GM12891 (cell line): ENCODE results near the gene TMEM263.
"Not testable (repeated sequence)": the region's sequence is repeated elsewhere in the genome, so short reads cannot be mapped to it uniquely, and the experiment has no call there.

Source experiments
- DNase-seq: peaks from one replicate; pipeline ENCODE4 v3.0.0; 2011; ENCODE audit warnings: low spot score; ENCODE audit not compliant: insufficient read length
- FAIRE-seq: peaks from 2 replicates; lab custom pipeline; 2011; peaks lifted over from hg19 to GRCh38; lab: Jason Lieb, UNC
- PAX5 ChIP-seq: IDR thresholded peaks from 2 replicates; pipeline ENCODE4 v1.6.1; 2011; ENCODE audit warnings: low read length, moderate library complexity, mild to moderate bottlenecking; ENCODE audit not compliant: insufficient read depth, severe bottlenecking
- POLR2A ChIP-seq: IDR thresholded peaks from 2 replicates; pipeline ENCODE4 v1.6.1; 2011; ENCODE audit warnings: low read depth, low read length, control low read depth
- POLR2AphosphoS5 ChIP-seq: IDR thresholded peaks from 2 replicates; pipeline ENCODE4 v1.6.1; 2011; ENCODE audit warnings: low read depth, low read length, control low read depth
- POU2F2 ChIP-seq: IDR thresholded peaks from 2 replicates; pipeline ENCODE4 v1.6.1; 2011; ENCODE audit warnings: low read depth, mild to moderate bottlenecking, control low read depth, low read length, moderate library complexity
- SPI1 ChIP-seq: IDR thresholded peaks from 2 replicates; pipeline ENCODE4 v1.6.1; 2011; ENCODE audit warnings: low read depth, low read length, control low read depth
- TAF1 ChIP-seq: IDR thresholded peaks from 2 replicates; pipeline ENCODE4 v1.6.1; 2011; ENCODE audit warnings: low read depth, low read length, control low read depth

Gene TMEM263

DNA sequence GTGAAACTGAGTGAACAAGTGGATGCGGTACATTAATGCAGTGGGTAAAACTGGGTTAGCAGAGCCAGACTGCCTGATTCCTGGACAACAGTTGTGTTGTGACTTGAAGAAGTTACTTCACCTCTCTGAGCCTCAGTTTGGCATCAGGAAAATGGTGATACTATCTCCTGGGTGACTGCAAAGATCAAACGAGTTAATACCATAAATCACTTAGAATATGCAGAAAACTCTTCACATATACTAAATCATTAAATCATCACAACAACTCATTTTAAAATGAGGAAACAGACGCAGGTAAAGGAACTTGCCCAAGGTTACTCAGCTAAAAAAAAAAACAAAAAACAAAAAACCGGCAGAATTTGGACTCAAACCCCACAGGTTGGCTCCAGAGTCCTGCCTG lies 30.4 kb downstream of the TMEM263 start:
- FAIRE-seq, result no peak
- DNase-seq, result no peak
- no peak for TF ChIP-seq POLR2A
- no peak for TF ChIP-seq POLR2AphosphoS5
- no peak for TF ChIP-seq SPI1
- no peak for TF ChIP-seq TAF1
- no peak for TF ChIP-seq POU2F2
- TF ChIP-seq PAX5, result no peak

DNA sequence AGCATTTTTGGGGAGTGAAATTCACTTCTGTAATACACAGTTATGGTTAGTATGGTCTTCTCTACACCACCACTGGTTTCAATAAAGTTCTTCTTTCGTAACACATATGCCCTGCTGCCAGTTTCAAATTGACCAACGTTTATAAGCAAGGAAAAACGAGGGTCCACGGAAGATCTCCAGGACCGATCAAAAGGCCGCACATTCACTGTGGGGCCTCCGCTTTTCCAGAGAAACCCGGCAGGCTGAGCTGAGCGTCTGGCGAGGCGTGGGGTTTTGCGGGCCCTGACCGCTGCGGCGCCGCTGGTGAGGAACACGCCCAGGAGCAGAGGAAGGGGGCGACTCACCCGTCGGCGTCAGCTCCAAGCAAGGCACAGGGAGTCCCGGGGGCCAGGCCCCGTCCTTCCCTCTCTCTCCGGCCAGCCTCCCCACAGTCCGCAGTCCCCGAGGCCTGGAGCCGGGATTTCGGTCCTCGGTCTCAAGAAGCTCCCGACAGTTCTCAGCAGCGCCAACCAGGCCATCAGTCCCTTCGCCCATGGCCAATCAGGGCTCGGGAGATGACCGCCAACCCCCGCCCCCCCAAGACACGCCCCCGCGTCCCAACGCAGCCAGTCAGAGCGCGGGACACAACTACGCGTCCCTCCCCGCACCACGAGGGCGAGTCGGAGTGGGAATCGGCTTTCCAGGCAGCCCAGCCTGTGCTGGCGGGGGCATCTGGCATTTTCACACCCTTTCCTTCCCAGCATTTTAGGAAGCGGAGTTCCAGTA lies 31.1 kb downstream of the TMEM263 start, which contains the start of gene MTERF2:
TSS of gene MTERF2 (minus strand) at position 522 of the 765 bp plus-strand sequence. CDS start 8,432 bp downstream, outside the sequence.
- TF ChIP-seq POU2F2 (no peak), POLR2A (no peak), TAF1 (no peak), PAX5 (no peak), POLR2AphosphoS5 (no peak), SPI1 (no peak)
- peak; percentile 95 for FAIRE-seq

DNA sequence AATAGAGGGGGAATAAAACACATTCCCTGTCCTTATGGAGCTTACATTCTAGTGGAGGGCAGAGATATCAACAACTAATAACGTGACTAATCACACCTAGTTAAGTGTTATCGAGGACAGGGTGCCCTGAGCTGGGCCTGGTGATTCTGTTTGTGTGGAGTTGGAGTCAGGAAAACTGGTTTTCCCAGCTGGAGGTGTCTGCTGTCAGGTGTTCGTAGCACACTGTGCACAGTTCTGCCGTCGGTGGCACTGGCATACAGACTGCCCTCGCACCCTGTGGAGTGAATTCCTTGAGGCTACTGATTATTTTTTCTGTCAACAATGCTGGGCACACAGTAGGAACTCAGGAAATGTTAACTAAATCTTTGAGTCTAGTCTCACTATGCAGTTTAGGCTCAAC lies 32.1 kb downstream of the TMEM263 start:
- FAIRE-seq (no peak), DNase-seq (no peak)
- TF ChIP-seq TAF1 (no peak), SPI1 (no peak), POLR2A (no peak), POLR2AphosphoS5 (no peak), POU2F2 (no peak), PAX5 (no peak)

More for the DNA sequence above, 31.1 kb downstream of the TMEM263 start, which contains the start of gene MTERF2:
- peak; percentile 86 for DNase-seq

DNA sequence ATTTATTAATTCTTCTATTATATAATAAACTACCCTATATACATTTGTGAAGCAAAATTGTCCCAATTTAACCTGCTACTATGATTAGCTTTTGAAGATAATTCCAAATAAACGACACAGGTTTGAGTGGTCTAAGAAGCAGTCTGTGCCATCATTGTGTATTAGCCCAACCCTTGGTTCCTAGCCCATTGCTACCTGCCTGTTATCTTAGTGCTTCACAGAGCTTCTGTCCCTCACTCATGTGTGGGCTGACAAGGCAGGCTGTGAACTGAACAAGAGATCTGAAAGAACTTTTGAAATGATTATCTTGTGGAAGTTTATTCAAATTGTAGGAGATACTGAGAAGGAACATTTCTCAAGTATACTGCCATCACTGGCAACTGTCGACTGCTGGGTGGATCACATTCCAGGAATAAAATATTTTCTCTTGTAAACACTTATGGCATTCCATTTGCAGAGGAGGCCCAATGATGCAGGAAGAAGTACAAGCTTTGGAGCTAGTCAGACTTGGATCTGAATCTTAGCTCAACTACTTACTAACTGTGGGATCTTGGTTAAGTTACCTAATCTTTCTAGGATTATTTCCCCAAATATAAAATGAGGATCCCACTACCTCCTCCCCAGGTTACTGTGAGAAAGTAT lies 39.0 kb downstream of the TMEM263 start:
- FAIRE-seq, result no peak
- TF ChIP-seq POU2F2, result no peak
- TF ChIP-seq POLR2A, result no peak
- TF ChIP-seq TAF1, result no peak
- no peak for TF ChIP-seq POLR2AphosphoS5
- TF ChIP-seq SPI1, result no peak
- no peak for TF ChIP-seq PAX5

DNA sequence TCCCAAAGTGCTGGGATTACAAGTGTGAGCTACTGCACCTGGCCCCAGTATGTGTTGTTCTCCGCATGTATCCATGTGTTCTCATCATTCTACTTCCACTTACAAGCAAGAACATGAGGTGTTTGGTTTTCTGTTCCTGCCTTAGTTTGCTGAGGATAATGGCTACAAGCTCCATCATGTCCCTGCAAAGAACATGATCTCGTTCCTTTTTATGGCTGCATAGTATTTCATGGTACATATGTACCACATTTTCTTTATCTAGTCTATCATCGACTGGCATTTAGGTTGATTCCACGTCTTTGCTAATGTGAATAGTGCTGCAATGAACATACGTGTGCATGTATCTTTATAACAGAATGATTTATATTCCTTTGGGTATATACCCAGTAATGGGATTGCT lies 40.4 kb downstream of the TMEM263 start:
- not testable (repeated sequence) for FAIRE-seq, DNase-seq

More for the DNA sequence above, 39.0 kb downstream of the TMEM263 start:
- DNase-seq, result no peak

DNA sequence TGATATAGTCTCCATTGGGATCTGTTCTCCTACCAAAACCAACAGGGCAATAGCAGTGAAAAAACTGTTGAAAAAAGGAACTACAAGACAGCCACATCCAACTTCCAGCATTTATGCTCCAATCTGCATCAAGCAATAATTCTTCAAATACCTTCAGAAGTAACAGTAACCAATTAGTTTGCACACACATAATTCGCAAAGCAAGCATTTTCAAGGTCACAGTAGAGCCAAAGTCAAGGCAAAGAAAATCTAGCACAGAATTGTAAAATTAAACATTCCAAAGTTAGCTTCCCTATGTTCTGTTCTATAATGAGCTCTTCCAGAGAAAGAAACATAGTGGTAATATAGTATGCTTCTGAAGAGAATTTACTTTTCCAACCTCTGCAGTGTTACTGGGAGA lies 42.2 kb downstream of the TMEM263 start:
- DNase-seq, result no peak
- FAIRE-seq, result no peak
- TF ChIP-seq SPI1 (no peak), PAX5 (no peak), POLR2A (no peak), POU2F2 (no peak), POLR2AphosphoS5 (no peak), TAF1 (no peak)

DNA sequence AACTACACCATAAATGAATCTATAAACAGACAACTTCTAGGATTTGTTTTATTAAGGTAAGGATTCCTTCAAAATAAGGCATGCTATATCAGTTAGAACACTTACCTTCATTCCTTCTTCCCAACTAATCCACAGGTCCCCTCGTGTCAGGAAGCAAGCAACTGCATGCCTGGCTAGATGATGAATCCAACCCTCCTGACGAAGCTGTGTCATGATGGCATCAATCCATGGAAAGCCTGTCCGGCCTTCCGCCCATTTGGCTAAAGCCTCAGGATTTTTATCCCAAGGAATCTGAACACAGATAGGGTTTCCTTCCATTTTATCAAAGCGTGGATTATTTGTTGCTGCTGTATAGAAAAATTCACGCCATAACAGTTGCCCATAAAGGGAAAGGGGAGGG lies 43.7 kb downstream of the TMEM263 start:
- TF ChIP-seq POLR2A, result no peak
- TF ChIP-seq POLR2AphosphoS5, result no peak
- no peak for TF ChIP-seq TAF1
- TF ChIP-seq PAX5, result no peak
- TF ChIP-seq SPI1, result no peak
- TF ChIP-seq POU2F2, result no peak
- no peak for FAIRE-seq
- no peak for DNase-seq

DNA sequence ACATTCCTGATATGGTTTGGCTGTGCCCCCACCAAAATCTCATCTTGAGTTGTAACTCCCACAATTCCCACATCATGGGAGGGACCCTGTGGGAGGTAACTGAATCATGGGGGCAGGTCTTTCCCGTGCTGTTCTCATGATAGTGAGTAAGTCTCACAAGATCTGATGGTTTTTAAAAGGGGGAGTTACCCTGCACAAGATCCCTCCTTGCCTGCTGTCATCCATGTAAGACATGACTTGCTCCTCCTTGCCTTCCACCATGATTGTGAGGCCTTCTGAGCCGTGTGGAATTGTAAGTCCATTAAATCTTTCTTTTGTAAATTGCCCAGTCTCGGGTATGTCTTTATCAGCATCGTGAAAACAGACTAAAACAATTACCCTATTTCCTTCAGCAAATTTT lies 47.0 kb downstream of the TMEM263 start:
- not testable (repeated sequence) for FAIRE-seq, DNase-seq

DNA sequence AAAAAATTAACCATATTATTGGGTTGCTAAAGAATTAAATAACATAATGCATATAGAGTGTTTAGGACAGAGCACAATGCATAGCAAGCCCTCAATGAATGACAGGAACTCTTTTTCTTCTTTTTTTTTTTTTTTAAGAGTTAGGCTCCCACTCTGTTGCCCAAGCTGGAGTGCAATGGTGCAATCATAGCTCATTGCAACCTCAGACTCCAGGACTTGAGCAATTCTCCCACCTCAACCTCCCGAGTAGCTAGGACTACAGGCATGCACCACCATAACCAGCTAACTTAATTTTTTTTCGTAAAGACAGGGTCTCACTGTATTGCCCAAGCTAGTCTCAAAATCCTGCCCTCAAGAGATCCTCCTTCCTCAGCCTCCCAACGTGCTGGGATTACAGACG lies 51.7 kb downstream of the TMEM263 start:
- DNase-seq (no peak), FAIRE-seq (no peak)

DNA sequence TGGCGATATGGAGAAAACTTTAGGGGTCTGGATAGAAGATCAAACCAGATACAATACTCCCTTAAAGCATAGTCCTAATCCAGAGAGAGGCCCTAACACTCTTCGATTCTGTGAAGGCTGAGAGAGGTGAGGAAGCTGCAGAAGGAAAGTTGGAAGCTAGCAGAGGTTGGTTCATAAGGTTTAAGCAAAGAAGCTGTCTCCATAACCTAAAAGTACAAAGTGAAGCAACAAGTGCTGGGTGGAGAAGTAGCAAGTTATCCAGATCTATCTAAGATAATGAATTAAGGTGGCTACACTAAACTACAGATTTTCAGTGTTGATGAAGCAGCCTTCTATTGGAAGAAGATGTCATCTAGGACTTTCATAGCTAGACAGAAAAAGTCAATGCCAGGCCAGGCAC lies 55.8 kb downstream of the TMEM263 start:
- FAIRE-seq (no peak), DNase-seq (no peak)
- no peak for TF ChIP-seq SPI1
- no peak for TF ChIP-seq POU2F2
- no peak for TF ChIP-seq POLR2A
- no peak for TF ChIP-seq PAX5

More for the DNA sequence above, 51.7 kb downstream of the TMEM263 start:
- TF ChIP-seq POU2F2 (no peak), POLR2A (no peak), TAF1 (no peak), POLR2AphosphoS5 (no peak), PAX5 (no peak), SPI1 (no peak)
